CD14-positive monocyte (primary cell): Measurements from ENCODE around the gene GTF3C5. TPM values are rescaled to one million over a fixed set of nuclear protein-coding genes. Genes with fewer than 3 reads are reported as not detected.

Experiments
- DNase-seq, 3 donors: peaks; one replicate each; pipeline ENCODE4 v3.0.0-alpha.2; 2011 to 2022
- H2AFZ ChIP-seq: 2 replicates; pipeline ENCODE4 v1.6.0; 2012; ENCODE audit warnings: mild to moderate bottlenecking, low read depth, low read length, inconsistent platforms; ENCODE audit not compliant: insufficient read depth, poor library complexity, severe bottlenecking
- H3K27ac ChIP-seq, 2 donors: 1 replicate in 1 of 2; 2 replicates in 1 of 2; pipeline ENCODE4 v1.5.1; 2012 to 2013; ENCODE audit warnings: low read length in 2 of 2, control low read depth in 1 of 2, inconsistent platforms in 1 of 2, low read depth in 1 of 2, mild to moderate bottlenecking in 1 of 2
- H3K27me3 ChIP-seq, 2 donors: one replicate each; pipeline versions ENCODE4 v1.6.0 to v1.6.1; 2011 to 2013; ENCODE audit warnings: low read length in 2 of 2; ENCODE audit not compliant: control insufficient read depth in 2 of 2, insufficient read depth in 2 of 2
- H3K36me3 ChIP-seq, 2 donors: replicated peaks in 1 of 2; 1 replicate in 1 of 2; 2 replicates in 1 of 2; pipeline versions ENCODE4 v1.5.1 to v1.6.1; 2012 to 2013; ENCODE audit warnings: low read length in 2 of 2, control low read depth in 1 of 2, inconsistent platforms in 1 of 2, mild to moderate bottlenecking in 1 of 2; ENCODE audit not compliant: insufficient read depth in 2 of 2, control insufficient read depth in 1 of 2
- H3K4me1 ChIP-seq, 2 donors: 1 replicate in 1 of 2; 2 replicates in 1 of 2; pipeline versions ENCODE4 v1.5.1 to v1.6.1; 2012 to 2013; ENCODE audit warnings: low read length in 2 of 2, control low read depth in 1 of 2, inconsistent platforms in 1 of 2, mild to moderate bottlenecking in 1 of 2, moderate library complexity in 1 of 2; ENCODE audit not compliant: insufficient read depth in 2 of 2, control insufficient read depth in 1 of 2
- H3K4me2 ChIP-seq: replicated peaks from 2 replicates; pipeline ENCODE3; 2012; ENCODE audit warnings: low read length, moderate library complexity, mild to moderate bottlenecking; ENCODE audit not compliant: poor library complexity, severe bottlenecking; ENCODE audit errors: extremely low read depth
- H3K4me3 ChIP-seq, 3 experiments: fragments of 200-600 bp in 1 of 3; sonication (generic) in 1 of 3; replicated peaks in 1 of 3; 1 replicate in 2 of 3; 2 replicates in 1 of 3; pipeline ENCODE4 v1.5.1; 2011 to 2013; ENCODE audit warnings: low read length in 3 of 3, mild to moderate bottlenecking in 3 of 3, control low read depth in 2 of 3, low read depth in 2 of 3, inconsistent platforms in 1 of 3, moderate library complexity in 1 of 3
- H3K79me2 ChIP-seq: 2 replicates; pipeline ENCODE4 v1.6.0; 2012; ENCODE audit warnings: mild to moderate bottlenecking, control low read depth, inconsistent platforms, low read length, moderate library complexity; ENCODE audit not compliant: insufficient read depth
- H3K9ac ChIP-seq: 2 replicates; pipeline ENCODE4 v1.6.0; 2017; ENCODE audit warnings: low read length, mild to moderate bottlenecking; ENCODE audit not compliant: insufficient read depth, poor library complexity, severe bottlenecking
- H3K9me3 ChIP-seq, 2 donors: replicated peaks in 1 of 2; 1 replicate in 1 of 2; 2 replicates in 1 of 2; pipeline versions ENCODE4 v1.5.1 to v1.6.1; 2012 to 2013; ENCODE audit warnings: low read length in 2 of 2, control low read depth in 1 of 2; ENCODE audit not compliant: control insufficient read depth in 1 of 2, insufficient read depth in 1 of 2
- H4K20me1 ChIP-seq: 2 replicates; pipeline ENCODE4 v1.6.0; 2012; ENCODE audit warnings: mild to moderate bottlenecking, low read length, control low read depth, moderate library complexity; ENCODE audit not compliant: insufficient read depth
- H3K27ac Mint-ChIP-seq, 7 donors: one replicate each; pipeline ENCODE4 v1.8.0; 2020; ENCODE audit warnings: mild to moderate bottlenecking in 7 of 7, mixed read lengths in 7 of 7, moderate library complexity in 6 of 7, inconsistent platforms in 2 of 7
- H3K27me3 Mint-ChIP-seq, 3 donors: one replicate each; pipeline ENCODE4 v1.8.0; 2021 to 2022; ENCODE audit warnings: low read depth in 3 of 3, mild to moderate bottlenecking in 3 of 3, mixed read lengths in 3 of 3, moderate library complexity in 3 of 3, inconsistent platforms in 1 of 3
- H3K36me3 Mint-ChIP-seq, 2 donors: one replicate each; pipeline ENCODE4 v1.8.0; 2020; ENCODE audit warnings: mixed read lengths in 2 of 2, inconsistent platforms in 1 of 2, mild to moderate bottlenecking in 1 of 2
- H3K4me1 Mint-ChIP-seq: one replicate; pipeline ENCODE4 v1.8.0; 2020; ENCODE audit warnings: mild to moderate bottlenecking, mixed read lengths
- H3K4me3 Mint-ChIP-seq, 2 donors: one replicate each; pipeline ENCODE4 v1.8.0; 2020; ENCODE audit warnings: mild to moderate bottlenecking in 2 of 2, mixed read lengths in 2 of 2, moderate library complexity in 1 of 2
- H3K9me3 Mint-ChIP-seq, 7 donors: one replicate each; pipeline ENCODE4 v1.8.0; 2020 to 2022; ENCODE audit warnings: mixed read lengths in 7 of 7, mild to moderate bottlenecking in 6 of 7, moderate library complexity in 6 of 7, inconsistent platforms in 2 of 7
- WGBS: methylation state at CpG from one replicate; pipeline ENCODE4 v1.1.5; 2013; ENCODE audit warnings: missing lambda C conversion rate; ENCODE audit not compliant: insufficient coverage; 5-methylcytosine and 5-hydroxymethylcytosine counted together
- intact Hi-C, 2 donors: fragments of 100-400 bp; cut with micrococcal nuclease; formaldehyde crosslinking; loops; one replicate each; pipeline versions ENCODE4 v1.15.0 to v1.15.1; 2023
- polyA plus RNA-seq, 3 donors: library from polyadenylated mRNA; depleted of rRNA in 1 of 3; unstranded in 2 of 3; stranded (reverse) in 1 of 3; fragments of 300-500 nt in 2 of 3; fragments of >200 nt in 1 of 3; fragmentation: Illumina TruSeq in 2 of 3; gene quantifications; 1 replicate in 2 of 3; 2 replicates in 1 of 3; pipeline ENCODE4 v1.2.3, GENCODE V29; 2012 to 2021
- TF ChIP-seq, protein P1 (sequence below): fragments of 200-600 bp; IDR thresholded peaks from one replicate; pipeline ENCODE4 v1.8.0; 2022; ENCODE audit warnings: antibody characterized with exemption, mild to moderate bottlenecking

GTF3C5 gene
- polyA plus RNA-seq, 3 donors = 21.3 to 75.6 (median 24.4) TPM

DNA sequence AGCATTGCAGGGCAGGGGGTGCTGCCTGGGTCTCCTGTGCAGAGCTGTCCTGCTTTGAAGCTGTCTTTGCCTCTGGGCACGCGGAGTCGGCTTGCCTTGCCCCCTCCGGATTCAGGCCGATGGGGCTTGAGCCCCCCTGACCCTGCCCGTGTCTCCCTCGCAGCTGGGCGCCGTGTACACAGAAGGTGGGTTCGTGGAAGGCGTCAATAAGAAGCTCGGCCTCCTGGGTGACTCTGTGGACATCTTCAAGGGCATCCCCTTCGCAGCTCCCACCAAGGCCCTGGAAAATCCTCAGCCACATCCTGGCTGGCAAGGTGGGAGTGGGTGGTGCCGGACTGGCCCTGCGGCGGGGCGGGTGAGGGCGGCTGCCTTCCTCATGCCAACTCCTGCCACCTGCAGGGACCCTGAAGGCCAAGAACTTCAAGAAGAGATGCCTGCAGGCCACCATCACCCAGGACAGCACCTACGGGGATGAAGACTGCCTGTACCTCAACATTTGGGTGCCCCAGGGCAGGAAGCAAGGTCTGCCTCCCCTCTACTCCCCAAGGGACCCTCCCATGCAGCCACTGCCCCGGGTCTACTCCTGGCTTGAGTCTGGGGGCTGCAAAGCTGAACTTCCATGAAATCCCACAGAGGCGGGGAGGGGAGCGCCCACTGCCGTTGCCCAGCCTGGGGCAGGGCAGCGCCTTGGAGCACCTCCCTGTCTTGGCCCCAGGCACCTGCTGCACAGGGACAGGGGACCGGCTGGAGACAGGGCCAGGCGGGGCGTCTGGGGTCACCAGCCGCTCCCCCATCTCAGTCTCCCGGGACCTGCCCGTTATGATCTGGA, 33.7 kb downstream of the GTF3C5 start:
- no peak overlapping the region for H3K27ac ChIP-seq
- H3K79me2 ChIP-seq = no peaks in the 10 kb centered on the region
- no peak for DNase-seq
- no peaks in the 10 kb centered on the region for H3K36me3 ChIP-seq
- Mint-ChIP-seq H3K27ac (no peak overlapping the region), H3K36me3 (no peaks in the 10 kb centered on the region), H3K4me3 (no peak overlapping the region), H3K27me3 (peaks cover 2 to 8% (median 8%) of the 10 kb centered on the region in 3 donors), H3K4me1 (peaks cover 15% of the 10 kb centered on the region), H3K9me3 (no peaks in the 10 kb centered on the region)
- 94% methylated on average over 22 of the region's 30 CpGs for WGBS
- H3K9ac ChIP-seq = no peak overlapping the region
- H3K4me1 ChIP-seq = peaks cover 3 to 10% of the 10 kb centered on the region in 2 donors
- intact Hi-C loops = no loop called here
- H3K9me3 ChIP-seq = no peaks in the 10 kb centered on the region
- H2AFZ ChIP-seq = no peak overlapping the region
- no peaks in the 10 kb centered on the region for H3K27me3 ChIP-seq
- no peaks in the 10 kb centered on the region for H4K20me1 ChIP-seq
- H3K4me2 ChIP-seq = no peak overlapping the region
- TF ChIP-seq, protein P1, sequence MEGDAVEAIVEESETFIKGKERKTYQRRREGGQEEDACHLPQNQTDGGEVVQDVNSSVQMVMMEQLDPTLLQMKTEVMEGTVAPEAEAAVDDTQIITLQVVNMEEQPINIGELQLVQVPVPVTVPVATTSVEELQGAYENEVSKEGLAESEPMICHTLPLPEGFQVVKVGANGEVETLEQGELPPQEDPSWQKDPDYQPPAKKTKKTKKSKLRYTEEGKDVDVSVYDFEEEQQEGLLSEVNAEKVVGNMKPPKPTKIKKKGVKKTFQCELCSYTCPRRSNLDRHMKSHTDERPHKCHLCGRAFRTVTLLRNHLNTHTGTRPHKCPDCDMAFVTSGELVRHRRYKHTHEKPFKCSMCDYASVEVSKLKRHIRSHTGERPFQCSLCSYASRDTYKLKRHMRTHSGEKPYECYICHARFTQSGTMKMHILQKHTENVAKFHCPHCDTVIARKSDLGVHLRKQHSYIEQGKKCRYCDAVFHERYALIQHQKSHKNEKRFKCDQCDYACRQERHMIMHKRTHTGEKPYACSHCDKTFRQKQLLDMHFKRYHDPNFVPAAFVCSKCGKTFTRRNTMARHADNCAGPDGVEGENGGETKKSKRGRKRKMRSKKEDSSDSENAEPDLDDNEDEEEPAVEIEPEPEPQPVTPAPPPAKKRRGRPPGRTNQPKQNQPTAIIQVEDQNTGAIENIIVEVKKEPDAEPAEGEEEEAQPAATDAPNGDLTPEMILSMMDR = no peak
- no peak overlapping the region for H3K4me3 ChIP-seq

GRCh38 chr9:133065070-133065388, 34.2 kb downstream of the GTF3C5 start:
- TF ChIP-seq, protein P1 = no peak

More at GRCh38 chr9:133065070-133065388, 34.2 kb downstream of the GTF3C5 start:
- Mint-ChIP-seq H3K36me3 (no peaks in the 10 kb centered on the region), H3K27ac (no peak overlapping the region), H3K4me3 (no peak overlapping the region), H3K4me1 (peaks cover 11% of the 10 kb centered on the region), H3K9me3 (no peaks in the 10 kb centered on the region), H3K27me3 (peaks cover 2 to 8% (median 4%) of the 10 kb centered on the region in 3 donors)
- no peak for DNase-seq
- Histone ChIP-seq H3K79me2 (no peaks in the 10 kb centered on the region), H3K4me3 (no peak overlapping the region), H3K36me3 (no peaks in the 10 kb centered on the region), H3K27ac (no peak overlapping the region), H4K20me1 (no peaks in the 10 kb centered on the region), H2AFZ (no peak overlapping the region), H3K4me1 (peaks cover 0 to 5% of the 10 kb centered on the region in 2 donors), H3K27me3 (no peaks in the 10 kb centered on the region), H3K4me2 (no peak overlapping the region), H3K9ac (no peak overlapping the region), H3K9me3 (no peaks in the 10 kb centered on the region)
- WGBS = 87% methylated on average over 10 of the region's 17 CpGs
- intact Hi-C loops = no loop called here
